ENCODE measurements around the gene TUBGCP6. TPM values are rescaled to one million over a fixed set of nuclear protein-coding genes. Genes with fewer than 3 reads are reported as not detected.

Gene TUBGCP6
- total and polyA plus RNA-seq, 2 donors (not counting 3 experiments of a cell fraction or from before 2014, with no cell fraction given) = 33.1 to 45.3 TPM

GRCh38 chr22:50177537-50178470 is 67.0 kb downstream of the TUBGCP6 start:
- DNase-seq (ENCODE audit: low read depth, low spot score) = no peak
- dilution Hi-C loops (cut with MboI; ENCODE audit: extremely low pct_ligation_motif_present, low sequenced_read_pairs) (no loop called here), intact Hi-C loops (cut with micrococcal nuclease) (no loop called here)
- no peak for FAIRE-seq
- no peaks in the 10 kb centered on the region for H4K20me1 ChIP-seq (replicated peaks; ENCODE audit: control insufficient read depth, extremely low read depth, insufficient read depth, low read length)
- no peak overlapping the region for H3K9ac ChIP-seq (replicated peaks; ENCODE audit: extremely low read depth, insufficient read depth, low read length)
- no peaks in the 10 kb centered on the region for H3K9me1 ChIP-seq (replicated peaks; ENCODE audit: control insufficient read depth, extremely low read depth, insufficient read depth, low read length)
- H3K27me3 ChIP-seq (ENCODE audit: control insufficient read depth in 2 of 2, insufficient read depth in 2 of 2, low read length in 2 of 2) = no peaks in the 10 kb centered on the region
- no peak overlapping the region for H3K4me2 ChIP-seq (ENCODE audit: insufficient read depth, low read length)
- ChIA-PET POLR2A (no interaction called here), CTCF (no interaction called here)
- no peak overlapping the region for H3K4me3 ChIP-seq (replicated peaks in 1 of 3; ENCODE audit: insufficient read depth in 1 of 3, low read depth in 1 of 3, low read length in 3 of 3)
- no peaks in the 10 kb centered on the region for H3K36me3 ChIP-seq (ENCODE audit: control insufficient read depth in 2 of 2, extremely low read depth in 1 of 2, insufficient read depth in 2 of 2, low read length in 2 of 2)
- H3K79me2 ChIP-seq (ENCODE audit: control insufficient read depth, insufficient read depth, low read length) = no peaks in the 10 kb centered on the region
- no peaks in the 10 kb centered on the region for H3K9me3 ChIP-seq (replicated peaks; ENCODE audit: control insufficient read depth, insufficient read depth, low read length)
- H3K27ac ChIP-seq (ENCODE audit: insufficient read depth, low read depth, low read length) = no peak overlapping the region
- no peaks in the 10 kb centered on the region for H3K4me1 ChIP-seq (ENCODE audit: control insufficient read depth, extremely low read depth, insufficient read depth, low read length)
- H2AFZ ChIP-seq (ENCODE audit: low read depth, low read length) = no peak overlapping the region
- TF ChIP-seq FOS (IDR thresholded peaks at IDR 0.05; ENCODE audit: borderline replicate concordance, insufficient read depth, low read length) = no peak
- TF ChIP-seq POLR2A (IDR thresholded peaks at IDR 0.05; ENCODE audit: low read depth, low read length) = no peak
- TF ChIP-seq POLR2AphosphoS5 (IDR thresholded peaks at IDR 0.05; ENCODE audit: insufficient read depth, low read depth, low read length) = no peak
- TF ChIP-seq EZH2 (IDR thresholded peaks at IDR 0.05; ENCODE audit: borderline replicate concordance, low read depth, low read length, severe bottlenecking) = no peak
- no peak for TF ChIP-seq CTCF (IDR thresholded peaks at IDR 0.05; ENCODE audit: extremely low read depth in 1 of 2, insufficient read depth in 1 of 2, low read depth in 1 of 2, low read length in 2 of 2)
- TF ChIP-seq JUN (IDR thresholded peaks at IDR 0.05; ENCODE audit: borderline replicate concordance, insufficient read depth, insufficient read length, low read depth) = no peak
- TF ChIP-seq MYC (IDR thresholded peaks at IDR 0.05; ENCODE audit: low read depth, low read length) = no peak
- TF ChIP-seq MAX (IDR thresholded peaks at IDR 0.05; ENCODE audit: insufficient read depth, insufficient read length) = no peak
- TF ChIP-seq GATA2 (IDR thresholded peaks at IDR 0.05; ENCODE audit: insufficient read depth, insufficient read length, low read depth, low read length) = no peak
- no TSS peak for BruUV-seq (replicated peaks)

All from endothelial cell of umbilical vein (primary cell).